ENCODE results near the gene SERBP1. TPM values are rescaled to one million over a fixed set of nuclear protein-coding genes. Genes with fewer than 3 reads are reported as not detected.
"Not testable (repeated sequence)": the region's sequence is repeated elsewhere in the genome, so short reads cannot be mapped to it uniquely, and the experiment has no call there.

SERBP1 gene
- total RNA-seq, 4 donors from 2014 or later = 203 to 254 (median 223) TPM

GRCh38 chr1:67401443-67401842 is 28.8 kb downstream of the SERBP1 start:
- intact Hi-C loops (cut with DNase I) = no loop called here
- WGBS = 86% methylated on average over 6 of the region's 6 CpGs
- TF ChIP-seq POLR2A (IDR thresholded peaks at IDR 0.05; ENCODE audit: low read depth) (no peak), CTCF (IDR thresholded peaks at IDR 0.05) (no peak)

GRCh38 chr1:67400029-67400786 is 30.0 kb downstream of the SERBP1 start:
- H3K4me1 ChIP-seq; DNase-seq (ENCODE audit: extremely low spot score); H3K9me3 ChIP-seq; H3K4me3 ChIP-seq; H3K27me3 ChIP-seq; H3K27ac ChIP-seq (replicated peaks in 1 of 4); intact Hi-C loops (cut with DNase I): not testable (repeated sequence)
- WGBS = 92% methylated on average over 12 of the region's 12 CpGs
- H3K36me3 ChIP-seq = peaks cover 0 to 14% (median under 1%) of the 10 kb centered on the region in 4 donors

More at GRCh38 chr1:67401443-67401842, 28.8 kb downstream of the SERBP1 start:
- H3K27me3 ChIP-seq = no peaks in the 10 kb centered on the region
- H3K36me3 ChIP-seq = peaks cover 0 to 7% (median 0%) of the 10 kb centered on the region in 4 donors
- no peak for DNase-seq (ENCODE audit: extremely low spot score)
- H3K4me3 ChIP-seq = no peak overlapping the region
- no peaks in the 10 kb centered on the region for H3K9me3 ChIP-seq
- no peak overlapping the region for H3K27ac ChIP-seq (replicated peaks in 1 of 4)
- H3K4me1 ChIP-seq = peaks cover 0 to 6% (median 1%) of the 10 kb centered on the region in 4 donors

GRCh38 chr1:67399199-67399993 is 30.8 kb downstream of the SERBP1 start:
- no peaks in the 10 kb centered on the region for H3K27me3 ChIP-seq
- TF ChIP-seq POLR2A (IDR thresholded peaks at IDR 0.05; ENCODE audit: low read depth) (no peak), CTCF (IDR thresholded peaks at IDR 0.05) (no peak)
- intact Hi-C loops (cut with DNase I) = no loop called here

GRCh38 chr1:67394548-67394947 is 35.7 kb downstream of the SERBP1 start:
- H3K27ac ChIP-seq (replicated peaks in 1 of 4) = no peak overlapping the region
- TF ChIP-seq EP300 (IDR thresholded peaks at IDR 0.05) (no peak), CTCF (IDR thresholded peaks at IDR 0.05) (no peak), POLR2A (IDR thresholded peaks at IDR 0.05; ENCODE audit: low read depth) (no peak), POLR2AphosphoS5 (IDR thresholded peaks at IDR 0.05) (no peak)
- H3K9me3 ChIP-seq = no peaks in the 10 kb centered on the region
- no peak overlapping the region for H3K4me3 ChIP-seq
- H3K27me3 ChIP-seq = no peaks in the 10 kb centered on the region
- peaks cover 0 to 34% (median 3%) of the 10 kb centered on the region in 4 donors for H3K36me3 ChIP-seq
- intact Hi-C loops (cut with DNase I) = no loop called here
- WGBS = 91% methylated on average over 4 of the region's 4 CpGs
- no peak for DNase-seq (ENCODE audit: extremely low spot score)
- H3K4me1 ChIP-seq = no peaks in the 10 kb centered on the region

More at GRCh38 chr1:67399199-67399993, 30.8 kb downstream of the SERBP1 start:
- WGBS = 89% methylated on average over 7 of the region's 7 CpGs
- DNase-seq (ENCODE audit: extremely low spot score) = no peak
- peaks cover 0 to 22% (median 3%) of the 10 kb centered on the region in 4 donors for H3K36me3 ChIP-seq
- no peak overlapping the region for H3K4me3 ChIP-seq
- H3K4me1 ChIP-seq = no peaks in the 10 kb centered on the region
- no peaks in the 10 kb centered on the region for H3K9me3 ChIP-seq
- no peak overlapping the region for H3K27ac ChIP-seq (replicated peaks in 1 of 4)

GRCh38 chr1:67393737-67394136 is 36.5 kb downstream of the SERBP1 start:
- H3K9me3 ChIP-seq = no peaks in the 10 kb centered on the region
- no peaks in the 10 kb centered on the region for H3K27me3 ChIP-seq
- no peak for DNase-seq (ENCODE audit: extremely low spot score)
- intact Hi-C loops (cut with DNase I) = no loop called here
- H3K27ac ChIP-seq (replicated peaks in 1 of 4) = no peak overlapping the region
- H3K4me1 ChIP-seq = no peaks in the 10 kb centered on the region
- no peak overlapping the region for H3K4me3 ChIP-seq
- WGBS = 69% methylated on average over 3 of the region's 3 CpGs
- peaks cover 0 to 34% (median 3%) of the 10 kb centered on the region in 4 donors for H3K36me3 ChIP-seq
- TF ChIP-seq POLR2AphosphoS5 (IDR thresholded peaks at IDR 0.05) = no peak
- no peak for TF ChIP-seq EP300 (IDR thresholded peaks at IDR 0.05)
- TF ChIP-seq POLR2A (IDR thresholded peaks at IDR 0.05; ENCODE audit: low read depth) = no peak
- TF ChIP-seq CTCF (IDR thresholded peaks at IDR 0.05) = no peak
